ENCODE data around the gene TTYH2.

TTYH2 gene

GRCh38 chr17:74192950-74193781 lies 20.2 kb upstream of the TTYH2 start:
- DNase-seq (ENCODE audit: low read depth in 2 of 2) = no peak

- DNase-seq (ENCODE audit: low read depth in 2 of 2) = no peak
Measured at GRCh38 chr17:74194682-74195081, 18.7 kb upstream of the TTYH2 start.

GRCh38 chr17:74196541-74197317 lies 16.6 kb upstream of the TTYH2 start:
- DNase-seq (ENCODE audit: low read depth in 2 of 2) = no peak

- no peak for DNase-seq (ENCODE audit: low read depth in 2 of 2)
Measured at GRCh38 chr17:74197801-74198200, 15.6 kb upstream of the TTYH2 start.

GRCh38 chr17:74198694-74199093 lies 14.7 kb upstream of the TTYH2 start:
- no peak for DNase-seq (ENCODE audit: low read depth in 2 of 2)

- no peak for DNase-seq (ENCODE audit: low read depth in 2 of 2)
Measured at GRCh38 chr17:74199306-74200092, 13.9 kb upstream of the TTYH2 start.

- DNase-seq (ENCODE audit: low read depth in 2 of 2) = no peak
Measured at GRCh38 chr17:74200112-74200511, 13.3 kb upstream of the TTYH2 start.

- no peak for DNase-seq (ENCODE audit: low read depth in 2 of 2)
Measured at GRCh38 chr17:74201250-74201649, 12.1 kb upstream of the TTYH2 start.

GRCh38 chr17:74201948-74202347 lies 11.4 kb upstream of the TTYH2 start:
- DNase-seq (ENCODE audit: low read depth in 2 of 2) = no peak

- DNase-seq (ENCODE audit: low read depth in 2 of 2) = no peak
Measured at GRCh38 chr17:74202938-74203337, 10.4 kb upstream of the TTYH2 start.

- DNase-seq (ENCODE audit: low read depth in 2 of 2) = peak; percentile 89 to 91
Measured at GRCh38 chr17:74203439-74204240, 9.7 kb upstream of the TTYH2 start, which contains the start of gene RPL38. Gene RPL38 (plus strand): TSS chr17:74203678. CDS start chr17:74203956, 278 bp downstream.

GRCh38 chr17:74204474-74204873 lies 8.9 kb upstream of the TTYH2 start:
- DNase-seq (ENCODE audit: low read depth in 2 of 2) = no peak

GRCh38 chr17:74205274-74205673 lies 8.1 kb upstream of the TTYH2 start:
- no peak for DNase-seq (ENCODE audit: low read depth in 2 of 2)

GRCh38 chr17:74206332-74206818 lies 7.0 kb upstream of the TTYH2 start:
- DNase-seq (ENCODE audit: low read depth in 2 of 2) = no peak

GRCh38 chr17:74210191-74211140 lies 2.9 kb upstream of the TTYH2 start:
- DNase-seq (ENCODE audit: low read depth in 2 of 2) = peak in 1 of 2 experiments; percentile 18

- DNase-seq (ENCODE audit: low read depth in 2 of 2) = no peak
Measured at GRCh38 chr17:74211141-74211911, 2.0 kb upstream of the TTYH2 start.

GRCh38 chr17:74211912-74212208 lies 1.5 kb upstream of the TTYH2 start:
- DNase-seq (ENCODE audit: low read depth in 2 of 2) = no peak

GRCh38 chr17:74212209-74212912 lies 1.0 kb upstream of the TTYH2 start:
- DNase-seq (ENCODE audit: low read depth in 2 of 2) = no peak
